K562 (cell line): ENCODE data around the gene PNMT. TPM values are rescaled to one million over a fixed set of nuclear protein-coding genes. Genes with fewer than 3 reads are reported as not detected.

Source experiments
- ADNP ChIP-seq: fragments of 200-800 bp; sonication (Bioruptor generic); IDR thresholded peaks from 2 replicates; pipeline ENCODE4 v1.6.1; 2016; ENCODE audit warnings: missing genetic modification characterization, missing compliant biosample characterization
- ASH1L ChIP-seq: fragments of 450-650 bp; IDR thresholded peaks from 2 replicates; pipeline ENCODE4 v1.6.1; 2018; ENCODE audit warnings: borderline replicate concordance, mild to moderate bottlenecking, low read depth; ENCODE audit not compliant: partially characterized antibody
- CAMTA2 ChIP-seq: fragments of 250-450 bp; sonication (Bioruptor Pico); conservative IDR thresholded peaks from 2 replicates; pipeline ENCODE4 v1.5.1; 2022
- CREBBP ChIP-seq: IDR thresholded peaks from one replicate; pipeline ENCODE4 v1.6.1; 2012; ENCODE audit warnings: low read depth, mild to moderate bottlenecking, control low read depth, inconsistent platforms, low read length
- MYBL2 ChIP-seq, 2 experiments: fragments of 450-650 bp in 1 of 2; sonication (generic) in 1 of 2; formaldehyde crosslinking in 1 of 2; IDR thresholded peaks; 2 replicates each; pipeline versions ENCODE4 v1.6.1 to v1.8.1; 2017 to 2022; ENCODE audit warnings: borderline replicate concordance in 1 of 2, inconsistent platforms in 1 of 2, low read depth in 1 of 2, mild to moderate bottlenecking in 1 of 2, missing genetic modification reagents in 1 of 2, moderate library complexity in 1 of 2
- NFE2L1 ChIP-seq: fragments of 450-650 bp; IDR thresholded peaks from 2 replicates; pipeline ENCODE4 v1.6.1; 2016; ENCODE audit warnings: missing genetic modification characterization, low read depth, mild to moderate bottlenecking, missing compliant biosample characterization, moderate library complexity, borderline replicate concordance
- PURB ChIP-seq: sonication (generic); formaldehyde crosslinking; IDR thresholded peaks from 2 replicates; pipeline ENCODE4 v1.9.0; 2021; ENCODE audit warnings: low read depth, mild to moderate bottlenecking, missing genetic modification reagents
- TCFL5 ChIP-seq: fragments of 250-450 bp; sonication (Bioruptor Pico); conservative IDR thresholded peaks from 2 replicates; pipeline ENCODE4 v1.6.1; 2021; ENCODE audit warnings: mild to moderate bottlenecking, moderate library complexity, matching md5 sums
- ZBTB1 ChIP-seq: sonication (generic); formaldehyde crosslinking; IDR thresholded peaks from 2 replicates; pipeline ENCODE4 v1.8.1; 2023; ENCODE audit warnings: missing genetic modification reagents, low read depth, mild to moderate bottlenecking, borderline replicate concordance
- ZNF253 ChIP-seq: fragments of 250-450 bp; sonication (Bioruptor Pico); conservative IDR thresholded peaks from 2 replicates; pipeline ENCODE4 v1.6.1; 2021; ENCODE audit warnings: mild to moderate bottlenecking
- polyA plus RNA-seq, 8 experiments: library from polyadenylated mRNA; depleted of rRNA in 4 of 8; stranded (reverse) in 5 of 8; unstranded in 3 of 8; fragments of >200 nt; fragmentation: Nextera tagmentation in 2 of 8; fragmentation: Illumina TruSeq in 1 of 8; extraction: Ambion mirVana in 2 of 8; extraction: Trizol in 1 of 8; gene quantifications; 2 replicates each; pipeline versions ENCODE4 v1.2.1 to v1.2.3, GENCODE V29; 2011 to 2014; ENCODE audit warnings: inconsistent platforms in 1 of 8, missing spikeins in 1 of 8
- total RNA-seq, 7 experiments: library from RNA; depleted of rRNA in 6 of 7; stranded (reverse); fragments of >200 nt in 6 of 7; fragmentation: Illumina TruSeq in 2 of 7; extraction: Trizol in 2 of 7; gene quantifications; 2 replicates each; pipeline versions ENCODE4 v1.2.1 to v1.2.3, GENCODE V29; 2011 to 2021; ENCODE audit warnings: low replicate concordance in 1 of 7
- TF ChIP-seq, protein P1 (sequence below): fragments of 450-650 bp; IDR thresholded peaks from 2 replicates; pipeline ENCODE4 v1.6.1; 2017; ENCODE audit warnings: antibody characterized with exemption, mild to moderate bottlenecking
- TF ChIP-seq, protein P2 (sequence below), 2 experiments: fragments of 450-650 bp; formaldehyde crosslinking in 1 of 2; IDR thresholded peaks; 2 replicates each; pipeline versions ENCODE4 v1.4.0 to v1.6.1; 2014 to 2020; ENCODE audit warnings: mild to moderate bottlenecking in 2 of 2, borderline replicate concordance in 1 of 2, low read depth in 1 of 2

PNMT gene
- total and polyA plus RNA-seq, 9 of the 15 experiments (the other 6 are each of a cell fraction or from before 2014, with no cell fraction given), result 0.55 to 18.1 (median 5.8) TPM

DNA sequence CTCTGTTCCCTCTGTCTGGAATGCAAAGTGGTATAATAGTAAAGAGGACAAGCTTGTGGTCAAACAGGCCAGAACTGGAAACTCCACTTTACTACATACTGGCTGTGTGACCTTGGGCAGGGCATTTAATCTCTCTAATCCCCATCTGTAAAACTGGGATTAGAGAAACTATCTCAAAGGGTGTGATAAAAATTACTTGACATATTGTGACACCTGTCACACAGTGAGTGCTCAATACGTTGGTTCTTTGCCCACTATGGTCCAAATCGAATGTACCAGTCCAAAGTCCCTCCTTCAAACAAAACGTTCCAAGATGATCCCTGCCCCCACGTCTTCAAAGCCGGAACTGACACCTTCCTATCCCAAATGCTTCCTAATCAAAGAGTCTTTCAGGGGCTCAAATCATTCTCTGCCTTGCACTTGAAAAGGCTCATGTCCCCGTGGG is 18.9 kb downstream of the PNMT start (continued):
- TF ChIP-seq, protein P1, sequence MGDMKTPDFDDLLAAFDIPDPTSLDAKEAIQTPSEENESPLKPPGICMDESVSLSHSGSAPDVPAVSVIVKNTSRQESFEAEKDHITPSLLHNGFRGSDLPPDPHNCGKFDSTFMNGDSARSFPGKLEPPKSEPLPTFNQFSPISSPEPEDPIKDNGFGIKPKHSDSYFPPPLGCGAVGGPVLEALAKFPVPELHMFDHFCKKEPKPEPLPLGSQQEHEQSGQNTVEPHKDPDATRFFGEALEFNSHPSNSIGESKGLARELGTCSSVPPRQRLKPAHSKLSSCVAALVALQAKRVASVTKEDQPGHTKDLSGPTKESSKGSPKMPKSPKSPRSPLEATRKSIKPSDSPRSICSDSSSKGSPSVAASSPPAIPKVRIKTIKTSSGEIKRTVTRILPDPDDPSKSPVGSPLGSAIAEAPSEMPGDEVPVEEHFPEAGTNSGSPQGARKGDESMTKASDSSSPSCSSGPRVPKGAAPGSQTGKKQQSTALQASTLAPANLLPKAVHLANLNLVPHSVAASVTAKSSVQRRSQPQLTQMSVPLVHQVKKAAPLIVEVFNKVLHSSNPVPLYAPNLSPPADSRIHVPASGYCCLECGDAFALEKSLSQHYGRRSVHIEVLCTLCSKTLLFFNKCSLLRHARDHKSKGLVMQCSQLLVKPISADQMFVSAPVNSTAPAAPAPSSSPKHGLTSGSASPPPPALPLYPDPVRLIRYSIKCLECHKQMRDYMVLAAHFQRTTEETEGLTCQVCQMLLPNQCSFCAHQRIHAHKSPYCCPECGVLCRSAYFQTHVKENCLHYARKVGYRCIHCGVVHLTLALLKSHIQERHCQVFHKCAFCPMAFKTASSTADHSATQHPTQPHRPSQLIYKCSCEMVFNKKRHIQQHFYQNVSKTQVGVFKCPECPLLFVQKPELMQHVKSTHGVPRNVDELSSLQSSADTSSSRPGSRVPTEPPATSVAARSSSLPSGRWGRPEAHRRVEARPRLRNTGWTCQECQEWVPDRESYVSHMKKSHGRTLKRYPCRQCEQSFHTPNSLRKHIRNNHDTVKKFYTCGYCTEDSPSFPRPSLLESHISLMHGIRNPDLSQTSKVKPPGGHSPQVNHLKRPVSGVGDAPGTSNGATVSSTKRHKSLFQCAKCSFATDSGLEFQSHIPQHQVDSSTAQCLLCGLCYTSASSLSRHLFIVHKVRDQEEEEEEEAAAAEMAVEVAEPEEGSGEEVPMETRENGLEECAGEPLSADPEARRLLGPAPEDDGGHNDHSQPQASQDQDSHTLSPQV, result peak; percentile 30; the same call in 1 of the 2 replicates
- TF ChIP-seq ZNF253 (CRISPR knock-in tag) (no peak), CREBBP (no peak), NFE2L1 (no peak), MYBL2 (IDR thresholded peaks at IDR 0.05; ENCODE audit: low read depth) (no peak), MYBL2 (CRISPR knock-in tag; IDR thresholded peaks at IDR 0.05; ENCODE audit: borderline replicate concordance) (no peak), TCFL5 (CRISPR knock-in tag) (no peak), CAMTA2 (CRISPR knock-in tag) (no peak), ASH1L (no peak), PURB (no peak), ZBTB1 (CRISPR knock-in tag) (no peak), ADNP (tag) (no peak)
- TF ChIP-seq, protein P2, sequence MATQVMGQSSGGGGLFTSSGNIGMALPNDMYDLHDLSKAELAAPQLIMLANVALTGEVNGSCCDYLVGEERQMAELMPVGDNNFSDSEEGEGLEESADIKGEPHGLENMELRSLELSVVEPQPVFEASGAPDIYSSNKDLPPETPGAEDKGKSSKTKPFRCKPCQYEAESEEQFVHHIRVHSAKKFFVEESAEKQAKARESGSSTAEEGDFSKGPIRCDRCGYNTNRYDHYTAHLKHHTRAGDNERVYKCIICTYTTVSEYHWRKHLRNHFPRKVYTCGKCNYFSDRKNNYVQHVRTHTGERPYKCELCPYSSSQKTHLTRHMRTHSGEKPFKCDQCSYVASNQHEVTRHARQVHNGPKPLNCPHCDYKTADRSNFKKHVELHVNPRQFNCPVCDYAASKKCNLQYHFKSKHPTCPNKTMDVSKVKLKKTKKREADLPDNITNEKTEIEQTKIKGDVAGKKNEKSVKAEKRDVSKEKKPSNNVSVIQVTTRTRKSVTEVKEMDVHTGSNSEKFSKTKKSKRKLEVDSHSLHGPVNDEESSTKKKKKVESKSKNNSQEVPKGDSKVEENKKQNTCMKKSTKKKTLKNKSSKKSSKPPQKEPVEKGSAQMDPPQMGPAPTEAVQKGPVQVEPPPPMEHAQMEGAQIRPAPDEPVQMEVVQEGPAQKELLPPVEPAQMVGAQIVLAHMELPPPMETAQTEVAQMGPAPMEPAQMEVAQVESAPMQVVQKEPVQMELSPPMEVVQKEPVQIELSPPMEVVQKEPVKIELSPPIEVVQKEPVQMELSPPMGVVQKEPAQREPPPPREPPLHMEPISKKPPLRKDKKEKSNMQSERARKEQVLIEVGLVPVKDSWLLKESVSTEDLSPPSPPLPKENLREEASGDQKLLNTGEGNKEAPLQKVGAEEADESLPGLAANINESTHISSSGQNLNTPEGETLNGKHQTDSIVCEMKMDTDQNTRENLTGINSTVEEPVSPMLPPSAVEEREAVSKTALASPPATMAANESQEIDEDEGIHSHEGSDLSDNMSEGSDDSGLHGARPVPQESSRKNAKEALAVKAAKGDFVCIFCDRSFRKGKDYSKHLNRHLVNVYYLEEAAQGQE (IDR thresholded peaks at IDR 0.05; ENCODE audit: borderline replicate concordance), result peak; percentile 49
- TF ChIP-seq, protein P2 (CRISPR knock-in tag; IDR thresholded peaks at IDR 0.05; ENCODE audit: low read depth), result no peak
